ENCODE data around the gene SLC26A9. TPM values are rescaled to one million over a fixed set of nuclear protein-coding genes. Genes with fewer than 3 reads are reported as not detected.
A peak's percentile ranks its signal among the peaks of the same experiment; 100 is the strongest.
"Not testable (repeated sequence)": the region's sequence is repeated elsewhere in the genome, so short reads cannot be mapped to it uniquely, and the experiment has no call there.

SLC26A9 gene
- total and polyA plus RNA-seq, 3 experiments from 2014 or later = not detected

- H3K9me3 Mint-ChIP-seq = peaks cover 0 to 16% (median 5%) of the 10 kb centered on the region in 5 donors
Measured at GRCh38 chr1:205889006-205889405, 54.2 kb downstream of the SLC26A9 start.

GRCh38 chr1:205883792-205884191, 59.5 kb downstream of the SLC26A9 start:
- POLR2A ChIA-PET = no interaction called here
- H3K36me3 ChIP-seq (ENCODE audit: insufficient read depth, low read length) = no peaks in the 10 kb centered on the region
- H3K27ac ChIP-seq (ENCODE audit: low read depth, low read length) = no peak overlapping the region
- CTCF ChIA-PET = no interaction called here
- Mint-ChIP-seq H3K27me3 (peaks cover 10 to 20% of the 10 kb centered on the region in 2 donors), H3K27ac (no peak overlapping the region), H3K36me3 (peaks cover 2 to 20% (median 6%) of the 10 kb centered on the region in 3 donors), H3K4me1 (peaks cover 3 to 4% (median 3%) of the 10 kb centered on the region in 3 donors), H3K9me3 (peaks cover 7 to 27% (median 20%) of the 10 kb centered on the region in 5 donors), H3K4me3 (no peak overlapping the region)
- H3K4me1 ChIP-seq (ENCODE audit: insufficient read depth, low read length) = no peaks in the 10 kb centered on the region
- no peak for DNase-seq
- no peak overlapping the region for H3K4me3 ChIP-seq (ENCODE audit: low read length)
- no peaks in the 10 kb centered on the region for H3K27me3 ChIP-seq (ENCODE audit: insufficient read depth, low read length, poor library complexity, severe bottlenecking)
- peaks cover 4% of the 10 kb centered on the region for H3K9me3 ChIP-seq (ENCODE audit: low read length)

More at GRCh38 chr1:205889006-205889405, 54.2 kb downstream of the SLC26A9 start:
- POLR2A ChIA-PET; H3K27me3 Mint-ChIP-seq; H3K27ac ChIP-seq (ENCODE audit: low read depth, low read length); H3K4me3 ChIP-seq (ENCODE audit: low read length); H3K27me3 ChIP-seq (ENCODE audit: insufficient read depth, low read length, poor library complexity, severe bottlenecking); CTCF ChIA-PET; DNase-seq; H3K4me1 ChIP-seq (ENCODE audit: insufficient read depth, low read length); H3K36me3 ChIP-seq (ENCODE audit: insufficient read depth, low read length); H3K9me3 ChIP-seq (ENCODE audit: low read length): not testable (repeated sequence)
- peak overlapping the region in 2 of 8 donors; percentile 0 to 43 for H3K27ac Mint-ChIP-seq
- H3K36me3 Mint-ChIP-seq = peaks cover 0 to 11% (median 0%) of the 10 kb centered on the region in 3 donors
- peaks cover 7 to 11% (median 11%) of the 10 kb centered on the region in 3 donors for H3K4me1 Mint-ChIP-seq
- H3K4me3 Mint-ChIP-seq = peak overlapping the region in 2 of 7 donors; percentile 6 to 10

GRCh38 chr1:205880923-205881322, 62.3 kb downstream of the SLC26A9 start:
- no peak overlapping the region for H3K4me3 Mint-ChIP-seq
- POLR2A ChIA-PET = no interaction called here

GRCh38 chr1:205879974-205880373, 63.3 kb downstream of the SLC26A9 start:
- Mint-ChIP-seq H3K27ac (no peak overlapping the region), H3K27me3 (peaks cover 25 to 29% of the 10 kb centered on the region in 2 donors), H3K9me3 (peaks cover 20 to 42% (median 34%) of the 10 kb centered on the region in 5 donors), H3K4me3 (no peak overlapping the region), H3K36me3 (peaks cover 4 to 31% (median 6%) of the 10 kb centered on the region in 3 donors), H3K4me1 (peaks cover 0 to 4% (median 0%) of the 10 kb centered on the region in 3 donors)
- Histone ChIP-seq H3K9me3 (ENCODE audit: low read length) (peaks cover 4% of the 10 kb centered on the region), H3K27ac (ENCODE audit: low read depth, low read length) (no peak overlapping the region), H3K27me3 (ENCODE audit: insufficient read depth, low read length, poor library complexity, severe bottlenecking) (no peaks in the 10 kb centered on the region), H3K4me3 (ENCODE audit: low read length) (no peak overlapping the region), H3K36me3 (ENCODE audit: insufficient read depth, low read length) (no peaks in the 10 kb centered on the region), H3K4me1 (ENCODE audit: insufficient read depth, low read length) (no peaks in the 10 kb centered on the region)
- DNase-seq = no peak
- CTCF ChIA-PET = no interaction called here
- POLR2A ChIA-PET = no interaction called here

More at GRCh38 chr1:205880923-205881322, 62.3 kb downstream of the SLC26A9 start:
- Mint-ChIP-seq H3K9me3 (peaks cover 20 to 42% (median 34%) of the 10 kb centered on the region in 5 donors), H3K4me1 (peaks cover 0 to 4% (median 0%) of the 10 kb centered on the region in 3 donors), H3K36me3 (peaks cover 4 to 31% (median 6%) of the 10 kb centered on the region in 3 donors), H3K27ac (no peak overlapping the region), H3K27me3 (peaks cover 23 to 29% of the 10 kb centered on the region in 2 donors)
- Histone ChIP-seq H3K9me3 (ENCODE audit: low read length) (peaks cover 4% of the 10 kb centered on the region), H3K4me1 (ENCODE audit: insufficient read depth, low read length) (no peaks in the 10 kb centered on the region), H3K27ac (ENCODE audit: low read depth, low read length) (no peak overlapping the region), H3K4me3 (ENCODE audit: low read length) (no peak overlapping the region), H3K27me3 (ENCODE audit: insufficient read depth, low read length, poor library complexity, severe bottlenecking) (no peaks in the 10 kb centered on the region), H3K36me3 (ENCODE audit: insufficient read depth, low read length) (no peaks in the 10 kb centered on the region)
- CTCF ChIA-PET = no interaction called here
- DNase-seq = no peak

- no peak for DNase-seq
- H3K27ac Mint-ChIP-seq = no peak overlapping the region
- Histone ChIP-seq H3K4me1 (ENCODE audit: insufficient read depth, low read length) (no peaks in the 10 kb centered on the region), H3K27me3 (ENCODE audit: insufficient read depth, low read length, poor library complexity, severe bottlenecking) (no peaks in the 10 kb centered on the region), H3K9me3 (ENCODE audit: low read length) (peaks cover 4% of the 10 kb centered on the region), H3K27ac (ENCODE audit: low read depth, low read length) (no peak overlapping the region), H3K36me3 (ENCODE audit: insufficient read depth, low read length) (no peaks in the 10 kb centered on the region), H3K4me3 (ENCODE audit: low read length) (no peak overlapping the region)
- peaks cover 19 to 29% of the 10 kb centered on the region in 2 donors for H3K27me3 Mint-ChIP-seq
- H3K36me3 Mint-ChIP-seq = peaks cover 4 to 31% (median 6%) of the 10 kb centered on the region in 3 donors
- ChIA-PET CTCF (no interaction called here), POLR2A (no interaction called here)
- H3K4me1 Mint-ChIP-seq = peaks cover 0 to 4% (median 0%) of the 10 kb centered on the region in 3 donors
- peaks cover 20 to 42% (median 34%) of the 10 kb centered on the region in 5 donors for H3K9me3 Mint-ChIP-seq
- H3K4me3 Mint-ChIP-seq = no peak overlapping the region
Measured at GRCh38 chr1:205878026-205878425, 65.2 kb downstream of the SLC26A9 start.

GRCh38 chr1:205873148-205873547, 70.1 kb downstream of the SLC26A9 start:
- H3K27me3 ChIP-seq (ENCODE audit: insufficient read depth, low read length, poor library complexity, severe bottlenecking); H3K36me3 ChIP-seq (ENCODE audit: insufficient read depth, low read length); H3K27ac ChIP-seq (ENCODE audit: low read depth, low read length); POLR2A ChIA-PET; DNase-seq; H3K4me1 Mint-ChIP-seq; CTCF ChIA-PET; H3K36me3 Mint-ChIP-seq; H3K27ac Mint-ChIP-seq; H3K4me1 ChIP-seq (ENCODE audit: insufficient read depth, low read length); H3K9me3 Mint-ChIP-seq; H3K4me3 ChIP-seq (ENCODE audit: low read length); H3K9me3 ChIP-seq (ENCODE audit: low read length); H3K4me3 Mint-ChIP-seq: not testable (repeated sequence)
- H3K27me3 Mint-ChIP-seq = peaks cover 8 to 10% of the 10 kb centered on the region in 2 donors

GRCh38 chr1:205870236-205870635, 73.0 kb downstream of the SLC26A9 start:
- Histone ChIP-seq H3K4me1 (ENCODE audit: insufficient read depth, low read length) (no peaks in the 10 kb centered on the region), H3K27ac (ENCODE audit: low read depth, low read length) (no peak overlapping the region), H3K36me3 (ENCODE audit: insufficient read depth, low read length) (no peaks in the 10 kb centered on the region), H3K9me3 (ENCODE audit: low read length) (no peaks in the 10 kb centered on the region), H3K27me3 (ENCODE audit: insufficient read depth, low read length, poor library complexity, severe bottlenecking) (no peaks in the 10 kb centered on the region), H3K4me3 (ENCODE audit: low read length) (no peak overlapping the region)
- H3K27me3 Mint-ChIP-seq = peaks cover 0 to 7% of the 10 kb centered on the region in 2 donors
- no peak for DNase-seq
- H3K4me1 Mint-ChIP-seq = no peaks in the 10 kb centered on the region
- no peak overlapping the region for H3K4me3 Mint-ChIP-seq
- no peaks in the 10 kb centered on the region for H3K9me3 Mint-ChIP-seq
- H3K27ac Mint-ChIP-seq = no peak overlapping the region
- no peaks in the 10 kb centered on the region for H3K36me3 Mint-ChIP-seq
- ChIA-PET POLR2A (no interaction called here), CTCF (no interaction called here)
